AML-193 (cell line): ENCODE measurements around the gene PGAP6.

Experiments used
- DNase-seq, 2 experiments: peaks; one replicate each; lab custom pipeline; 2025; lab: John Stamatoyannopoulos, UW

Gene PGAP6

DNA sequence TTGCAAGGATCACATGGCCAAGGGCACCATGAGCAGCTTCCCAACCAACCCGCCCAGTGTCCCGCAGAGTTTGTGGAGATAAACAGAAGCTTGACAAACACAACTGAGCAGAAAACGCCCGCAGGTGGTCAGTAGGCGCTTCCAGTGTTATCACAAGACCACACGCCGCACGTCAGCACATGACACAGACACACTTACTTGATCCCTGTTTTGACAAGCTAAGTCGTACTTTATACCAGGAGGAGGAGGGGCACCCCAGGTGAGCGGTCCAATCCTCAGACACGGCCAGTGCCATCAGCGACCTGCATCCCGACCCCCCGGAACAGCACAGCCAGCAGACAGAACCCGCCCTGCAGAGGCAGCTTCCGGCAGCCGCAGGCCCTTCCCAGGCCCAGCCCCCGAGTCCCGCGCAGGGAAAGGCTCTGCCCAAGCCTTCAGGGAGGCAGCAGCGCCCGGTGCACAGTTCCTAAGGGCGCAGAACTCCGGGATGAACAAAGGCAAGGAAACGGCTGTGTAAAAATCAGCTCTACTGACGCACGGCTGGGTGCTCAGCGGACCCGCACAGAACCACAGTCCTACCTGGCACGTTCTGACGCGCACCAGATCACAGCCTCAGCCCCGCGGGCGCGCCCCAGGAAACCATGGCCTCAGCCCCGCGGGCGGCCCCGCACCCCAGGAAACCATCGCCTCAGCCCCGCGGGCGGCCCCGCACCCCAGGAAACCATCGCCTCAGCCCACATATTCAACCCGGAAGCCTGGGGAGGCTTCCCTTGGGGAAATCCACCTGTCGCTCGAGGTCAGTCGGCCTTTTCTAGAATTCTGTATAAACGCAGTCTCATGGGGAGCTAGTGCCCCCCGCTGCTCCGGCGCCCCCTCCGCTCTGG lies 57.1 kb downstream of the PGAP6 start:
- no peak for DNase-seq

DNA sequence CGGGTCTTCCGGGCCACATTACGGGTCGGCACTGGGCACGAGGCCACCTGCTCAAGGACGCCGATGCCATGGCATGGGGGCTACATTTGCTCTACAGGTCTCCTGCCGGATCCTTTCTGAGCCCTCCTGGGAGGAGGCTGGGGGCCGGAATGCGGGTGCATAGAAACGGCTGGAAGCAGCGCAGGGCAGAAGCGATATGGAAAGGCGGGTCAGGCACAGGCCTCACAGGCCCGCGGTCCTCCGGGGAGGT lies 57.7 kb downstream of the PGAP6 start:
- no peak for DNase-seq

DNA sequence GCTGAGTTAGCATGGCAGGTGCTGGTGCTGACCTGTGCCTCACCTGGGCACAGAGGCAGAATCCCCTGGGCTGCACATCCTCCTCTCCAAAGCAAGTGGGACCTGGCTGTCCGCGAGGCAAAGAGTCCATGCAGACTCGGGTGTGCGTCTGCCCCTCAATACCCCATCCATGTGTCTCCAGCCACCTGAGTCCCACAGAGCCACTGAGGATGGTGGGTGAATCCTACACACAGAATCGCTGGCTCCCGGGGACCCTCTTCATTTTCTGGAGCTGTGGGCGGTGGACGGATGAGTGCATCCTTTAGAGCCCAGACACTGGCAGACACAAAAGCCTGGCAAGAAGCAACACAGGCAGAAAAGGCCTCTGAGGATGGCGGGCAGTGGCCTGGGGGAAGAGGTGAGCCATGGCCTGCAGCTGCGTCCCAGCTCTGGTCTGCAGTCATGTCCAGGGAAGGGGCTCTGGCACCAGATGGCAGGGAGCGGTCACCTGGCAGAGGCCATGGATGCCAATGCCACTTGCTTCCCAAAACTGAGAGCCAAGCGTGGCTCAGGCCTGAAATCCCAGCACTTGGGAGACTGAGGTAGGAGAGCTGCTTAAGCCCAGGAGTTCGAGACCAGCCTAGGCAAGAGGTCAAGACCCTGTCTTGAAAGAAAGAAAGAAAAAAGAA lies 59.2 kb downstream of the PGAP6 start:
- no peak for DNase-seq

DNA sequence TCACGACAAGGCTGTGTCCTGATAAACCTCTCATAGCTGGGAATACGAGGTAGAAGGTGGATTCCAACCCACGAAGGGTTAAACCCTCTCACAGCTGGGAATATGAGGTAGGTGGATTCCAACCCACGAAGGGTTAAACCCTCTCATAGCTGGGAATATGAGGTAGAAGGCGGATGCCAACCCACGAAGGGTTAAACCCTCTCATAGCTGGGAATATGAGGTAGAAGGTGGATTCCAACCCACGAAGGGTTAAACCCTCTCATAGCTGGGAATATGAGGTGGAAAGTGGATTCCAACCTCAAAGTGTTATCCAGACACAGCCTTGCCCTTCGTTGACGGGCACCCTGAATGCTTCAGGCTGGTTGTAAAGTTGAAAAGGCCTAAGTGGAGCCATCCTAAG lies 60.2 kb downstream of the PGAP6 start:
- no peak for DNase-seq
